Body of pancreas (tissue), 4 donors: ENCODE data around the gene HDAC11.
"Not testable (repeated sequence)": the region's sequence is repeated elsewhere in the genome, so short reads cannot be mapped to it uniquely, and the experiment has no call there.

Source experiments
- CTCF ChIP-seq, 7 experiments: fragments of 450-650 bp in 4 of 7; fragments of 200-600 bp in 3 of 7; sonication (generic) in 3 of 7; IDR thresholded peaks; one replicate each; pipeline ENCODE4 v1.5.1; 2016 to 2019; ENCODE audit warnings: antibody characterized with exemption in 7 of 7
- POLR2A ChIP-seq, 3 donors: fragments of 450-650 bp; IDR thresholded peaks; one replicate each; pipeline ENCODE4 v1.6.1; 2016; ENCODE audit warnings: antibody characterized with exemption in 3 of 3, mild to moderate bottlenecking in 2 of 3

GRCh38 chr3:13442882-13443281 is 37.2 kb upstream of the HDAC11 start:
- not testable (repeated sequence) for TF ChIP-seq CTCF, POLR2A (IDR thresholded peaks at IDR 0.05)
